Kidney tubule cell (primary cell): ENCODE measurements around the gene EGFL8.

Source experiments
- DNase-seq: peaks from one replicate; pipeline ENCODE4 v3.0.0-alpha.2; 2018; ENCODE audit warnings: low spot score

Gene EGFL8

DNA sequence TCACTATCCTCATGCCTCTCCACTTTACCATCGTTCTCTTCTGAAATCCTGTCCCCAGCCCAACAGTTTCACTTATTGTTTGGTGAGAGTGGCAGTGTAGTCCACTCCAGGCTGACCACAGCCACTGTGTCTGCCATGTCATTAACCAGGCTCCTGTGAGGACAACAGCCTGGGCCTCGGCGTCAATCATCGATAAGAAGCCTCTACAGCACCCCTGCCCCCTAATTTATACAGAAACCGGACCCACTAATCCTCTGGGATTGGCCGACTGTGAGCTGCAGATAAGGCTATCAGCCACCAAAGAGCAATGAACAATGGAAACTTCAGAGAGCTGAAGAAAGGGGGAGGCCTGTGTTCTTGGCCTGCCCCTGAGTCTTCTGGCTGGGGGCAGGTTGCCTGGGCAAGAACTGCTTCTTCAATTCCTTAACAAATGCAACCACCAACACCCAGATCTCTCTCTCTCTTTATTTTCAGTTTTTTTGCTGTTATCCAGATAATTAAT is 3.4 kb downstream of the EGFL8 start:
- DNase-seq = no peak

DNA sequence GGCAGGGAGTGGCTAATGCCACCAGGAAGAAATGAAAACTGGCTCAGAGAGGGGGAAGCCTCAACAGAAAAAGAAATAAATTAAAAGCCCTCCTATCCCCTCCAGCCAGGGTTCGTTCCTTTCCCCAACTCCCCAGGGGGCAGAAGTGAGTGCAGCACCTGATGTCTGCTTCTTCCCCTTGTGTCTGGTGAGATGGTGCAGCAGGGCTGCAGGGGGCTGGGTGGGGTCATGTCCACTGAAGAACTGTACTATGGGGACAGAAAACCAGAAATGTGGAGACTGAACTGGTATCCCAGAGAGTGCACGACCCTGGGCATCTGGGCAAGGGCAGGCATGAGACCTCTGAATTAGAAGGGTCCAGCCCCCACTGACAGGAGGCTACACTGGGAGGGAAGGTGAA is 4.0 kb downstream of the EGFL8 start:
- no peak for DNase-seq

DNA sequence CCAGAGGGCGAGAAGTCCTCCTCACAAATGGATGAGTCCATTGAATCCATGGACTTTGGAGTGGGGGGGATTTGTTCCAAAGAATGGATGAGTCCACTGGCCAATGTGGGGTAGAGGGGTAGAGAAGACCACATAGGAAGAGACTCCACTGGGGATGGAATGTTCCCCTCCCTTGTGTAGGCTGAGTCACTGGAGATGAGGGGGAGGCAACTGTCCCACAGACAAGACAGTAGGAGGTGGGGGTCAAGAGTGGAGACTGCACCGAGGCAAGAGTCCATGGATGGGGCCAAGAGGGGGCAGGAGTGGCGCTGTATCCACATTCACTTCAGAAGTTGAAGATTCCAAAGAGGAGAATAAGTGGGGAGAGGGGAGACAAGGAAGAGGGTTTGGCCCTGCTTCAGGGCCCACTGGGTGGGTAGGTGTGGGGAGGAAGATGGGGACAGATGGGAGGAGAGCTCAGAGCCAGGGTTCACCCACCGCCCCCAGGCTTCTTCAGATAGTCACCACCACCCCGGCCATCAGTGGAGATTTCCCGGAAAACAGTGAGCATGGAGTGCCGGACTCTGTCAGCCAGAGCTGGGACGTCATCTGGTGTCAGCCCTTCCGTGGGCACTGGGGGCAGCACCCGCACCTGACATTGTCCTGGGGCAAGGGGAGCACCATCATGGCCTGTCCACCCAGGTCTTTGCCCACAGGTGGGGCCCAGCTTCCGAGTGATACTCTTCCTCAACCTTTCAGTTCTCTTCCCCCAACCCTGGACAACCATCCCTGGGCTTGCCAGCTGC is 4.6 kb downstream of the EGFL8 start:
- no peak for DNase-seq

DNA sequence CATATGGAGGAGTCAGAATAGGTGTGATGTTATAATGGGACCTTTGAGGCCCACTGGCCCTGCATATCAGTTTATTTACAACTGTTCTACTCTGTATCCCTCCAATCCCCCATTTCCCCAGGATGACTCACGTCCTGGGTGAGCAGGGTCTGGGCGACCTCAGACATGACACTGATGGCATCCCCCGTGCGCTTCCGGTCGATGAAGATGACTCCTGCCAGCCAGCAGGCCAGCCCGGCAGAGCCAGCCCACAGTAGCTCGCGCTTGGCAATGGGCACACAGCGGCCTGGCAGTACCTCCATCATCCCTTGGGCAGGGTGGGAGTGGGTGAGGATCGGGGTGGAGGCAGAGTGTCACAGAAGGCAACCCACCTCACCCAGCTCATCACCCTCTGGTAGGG is 5.9 kb downstream of the EGFL8 start:
- no peak for DNase-seq

DNA sequence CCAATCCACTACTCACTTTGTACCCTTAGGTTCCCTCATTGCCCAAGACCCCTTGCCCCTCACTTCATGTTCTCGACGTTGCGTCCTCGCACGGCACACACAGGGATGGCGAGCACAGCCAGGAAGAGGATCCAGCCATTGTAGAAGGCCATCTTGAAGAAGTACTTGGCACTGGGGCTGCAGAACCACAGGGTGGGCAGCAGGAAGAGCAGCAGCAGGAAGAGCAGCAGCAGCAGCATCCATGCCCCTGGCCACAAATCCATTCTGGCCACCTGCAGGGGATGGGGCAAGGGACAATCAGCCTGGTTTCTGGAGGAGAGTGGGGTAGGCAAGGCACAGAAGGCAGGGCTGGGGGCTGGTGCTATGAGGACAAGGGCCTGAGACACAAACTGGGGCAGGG is 6.8 kb downstream of the EGFL8 start:
- no peak for DNase-seq

DNA sequence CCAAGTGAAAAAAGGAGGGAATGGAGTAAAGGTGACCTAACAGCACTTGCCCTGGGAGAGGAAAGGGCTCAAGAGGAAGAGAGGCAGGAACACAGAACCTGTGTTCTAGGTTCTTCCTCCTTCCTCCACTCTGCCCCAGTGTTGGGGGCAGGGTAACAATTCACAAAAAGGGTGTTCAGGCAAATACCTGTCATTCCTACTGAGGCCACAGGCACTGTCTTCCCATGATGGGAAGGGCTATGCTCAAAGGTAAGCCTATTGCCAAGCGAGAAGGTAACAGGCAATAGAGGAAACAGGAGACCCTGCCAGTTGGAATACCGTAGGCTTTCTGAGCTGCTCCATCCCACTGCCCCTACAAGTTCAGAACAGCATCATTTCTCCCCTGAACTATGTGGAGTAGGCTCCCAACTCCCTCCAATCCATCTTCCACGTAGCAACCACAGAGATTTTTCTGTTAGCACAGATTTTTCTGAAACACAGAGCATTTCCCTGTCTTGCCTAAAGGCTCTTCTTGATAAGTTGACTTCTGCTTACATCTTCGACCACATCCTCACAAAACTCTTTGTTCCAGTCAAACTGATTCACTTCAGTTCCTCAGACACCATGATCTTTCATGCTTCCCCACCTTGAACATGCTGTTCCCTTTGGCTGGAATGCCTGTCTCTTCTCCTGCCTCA is 8.8 kb downstream of the EGFL8 start:
- DNase-seq = no peak

DNA sequence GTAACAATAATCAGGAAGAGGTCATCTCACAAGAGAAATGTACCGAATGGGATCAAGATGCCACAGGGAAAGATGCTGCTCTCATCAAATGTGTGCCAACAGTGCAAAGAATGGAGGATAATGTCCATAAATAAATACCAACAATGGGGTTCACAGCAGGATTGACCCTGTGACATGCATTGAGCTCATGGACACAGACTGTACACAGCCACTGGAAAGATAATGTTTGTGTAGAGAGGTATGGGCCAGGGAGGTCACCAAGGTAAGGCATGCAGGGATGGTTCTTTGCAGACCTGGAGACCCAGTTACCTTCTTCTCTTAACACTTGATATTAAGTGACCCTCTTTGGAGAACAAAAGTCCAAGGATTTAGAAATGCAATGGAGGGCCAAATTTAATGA is 10.0 kb downstream of the EGFL8 start:
- no peak for DNase-seq

DNA sequence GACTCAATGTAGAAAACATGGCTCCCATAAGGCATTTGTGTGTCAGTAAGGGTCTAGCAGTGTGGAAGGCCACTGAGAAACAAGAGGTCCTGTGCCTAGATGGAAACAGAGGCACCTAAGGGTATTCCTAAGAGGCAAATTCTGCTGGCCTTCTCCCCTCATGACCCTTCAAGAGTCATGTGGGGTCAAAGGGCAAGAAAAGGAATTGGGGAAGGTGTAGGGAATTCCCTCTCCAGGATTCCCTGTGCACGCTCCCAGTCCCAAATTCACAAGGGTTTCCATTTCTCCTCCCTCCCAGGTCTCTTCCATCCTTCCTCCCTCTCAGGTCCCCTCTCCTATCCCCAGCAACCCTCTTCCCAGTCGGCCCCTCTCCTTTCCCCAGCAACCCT is 10.9 kb downstream of the EGFL8 start:
- no peak for DNase-seq

DNA sequence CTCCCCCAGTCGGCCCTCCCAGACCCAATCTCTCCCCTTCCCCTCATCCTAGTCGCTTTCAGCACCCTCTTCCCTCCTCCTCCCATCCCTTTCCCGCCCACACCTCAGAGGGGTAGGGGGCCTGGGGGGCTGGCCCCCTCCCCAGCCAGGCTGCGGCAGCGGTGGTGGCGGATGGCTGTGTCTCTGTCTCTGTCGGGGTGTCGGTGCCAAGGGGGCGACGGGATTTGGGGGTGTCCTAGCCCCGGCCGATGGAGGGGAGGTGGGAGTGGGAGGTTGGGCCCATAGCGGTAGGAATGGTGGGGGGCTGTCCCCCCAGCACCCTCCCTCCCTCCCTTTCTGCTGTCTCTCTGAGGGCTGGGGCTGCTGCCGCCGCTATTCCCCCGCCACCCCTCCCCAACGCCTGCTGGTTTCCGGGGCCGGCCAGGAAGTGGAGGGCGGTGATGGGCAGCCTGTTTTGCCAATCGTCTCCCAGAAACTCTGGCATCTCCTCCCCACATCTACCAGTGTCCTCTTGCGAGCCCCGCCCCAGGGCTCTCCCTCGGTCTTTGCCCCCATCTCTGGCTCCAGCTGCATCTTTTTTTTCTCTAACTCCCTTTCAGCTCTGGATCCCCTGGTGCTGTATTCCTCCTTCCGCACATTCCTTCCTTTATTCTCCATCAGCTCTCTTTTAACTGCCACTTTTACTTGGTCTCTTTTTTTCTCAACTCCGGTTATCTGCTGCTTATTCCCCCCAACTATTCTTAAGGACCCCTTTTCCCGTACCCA is 11.5 kb downstream of the EGFL8 start, which contains the start of gene AGPAT1:
TSS of gene AGPAT1 (minus strand) at position 374 of the 765 bp plus-strand sequence. CDS start 4,588 bp downstream, outside the sequence.
- DNase-seq = peak; percentile 94

DNA sequence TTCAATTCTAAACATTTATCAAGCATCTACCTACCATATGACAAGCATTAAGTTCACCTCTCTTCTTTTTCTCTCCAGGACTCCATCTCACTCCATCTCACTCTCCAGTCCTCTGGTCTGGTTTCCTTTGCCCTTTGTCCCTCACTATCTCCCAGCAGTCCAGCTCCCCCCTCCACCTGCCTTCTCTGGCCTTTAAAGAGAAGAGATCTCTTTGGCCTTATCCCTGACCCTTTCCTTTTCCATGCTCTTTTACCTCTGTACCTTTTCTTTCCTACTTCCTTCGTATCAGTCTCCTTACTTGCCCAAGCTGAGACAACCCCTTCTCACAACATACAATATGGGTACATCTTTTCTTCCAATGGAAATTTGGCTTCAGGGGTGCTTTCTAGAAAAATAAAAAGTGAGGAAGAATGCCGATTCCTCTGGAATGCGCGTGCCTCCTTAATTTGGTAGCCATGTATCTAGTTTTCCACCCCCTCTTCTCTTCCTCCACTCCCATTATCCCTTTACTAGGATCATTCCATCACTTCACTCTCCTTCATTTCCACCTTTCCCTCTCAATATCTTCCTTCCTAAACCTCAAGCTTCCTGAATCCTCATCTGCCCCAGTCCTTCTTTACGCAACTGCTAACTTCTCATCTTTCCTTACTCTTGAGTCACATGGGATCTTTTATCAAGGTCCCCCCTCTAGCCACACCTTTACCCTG is 12.2 kb downstream of the EGFL8 start:
- DNase-seq = no peak

DNA sequence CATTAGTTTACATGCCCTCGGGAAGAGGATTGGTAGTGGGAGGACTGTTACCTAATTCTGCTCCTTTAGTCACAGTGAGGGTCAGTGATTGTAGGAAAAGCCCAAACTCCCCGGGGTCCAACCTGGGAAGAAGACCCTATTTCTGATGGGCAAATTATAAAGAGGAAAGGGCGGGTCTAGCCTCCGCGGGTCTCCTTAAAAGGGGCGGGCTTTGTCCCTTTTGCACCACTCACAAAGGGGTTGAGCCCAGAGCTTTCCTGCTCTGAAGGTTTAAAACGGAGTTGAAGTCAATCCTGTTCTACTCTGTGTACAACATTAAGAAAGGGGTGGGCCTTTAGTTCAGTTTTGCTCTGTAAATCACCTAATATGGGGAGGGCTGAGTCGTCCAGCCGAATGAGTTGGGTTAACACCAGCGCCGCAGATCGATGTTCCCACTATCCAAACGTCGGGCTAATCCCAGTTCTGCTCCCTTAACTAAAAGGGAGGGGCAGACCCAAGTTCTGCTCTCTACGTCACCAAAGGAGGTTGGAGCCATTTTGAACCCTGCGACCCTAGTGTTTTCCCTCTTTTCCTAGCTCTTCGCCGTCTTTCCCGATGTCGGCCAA is 12.9 kb downstream of the EGFL8 start:
- peak; percentile 62 for DNase-seq

DNA sequence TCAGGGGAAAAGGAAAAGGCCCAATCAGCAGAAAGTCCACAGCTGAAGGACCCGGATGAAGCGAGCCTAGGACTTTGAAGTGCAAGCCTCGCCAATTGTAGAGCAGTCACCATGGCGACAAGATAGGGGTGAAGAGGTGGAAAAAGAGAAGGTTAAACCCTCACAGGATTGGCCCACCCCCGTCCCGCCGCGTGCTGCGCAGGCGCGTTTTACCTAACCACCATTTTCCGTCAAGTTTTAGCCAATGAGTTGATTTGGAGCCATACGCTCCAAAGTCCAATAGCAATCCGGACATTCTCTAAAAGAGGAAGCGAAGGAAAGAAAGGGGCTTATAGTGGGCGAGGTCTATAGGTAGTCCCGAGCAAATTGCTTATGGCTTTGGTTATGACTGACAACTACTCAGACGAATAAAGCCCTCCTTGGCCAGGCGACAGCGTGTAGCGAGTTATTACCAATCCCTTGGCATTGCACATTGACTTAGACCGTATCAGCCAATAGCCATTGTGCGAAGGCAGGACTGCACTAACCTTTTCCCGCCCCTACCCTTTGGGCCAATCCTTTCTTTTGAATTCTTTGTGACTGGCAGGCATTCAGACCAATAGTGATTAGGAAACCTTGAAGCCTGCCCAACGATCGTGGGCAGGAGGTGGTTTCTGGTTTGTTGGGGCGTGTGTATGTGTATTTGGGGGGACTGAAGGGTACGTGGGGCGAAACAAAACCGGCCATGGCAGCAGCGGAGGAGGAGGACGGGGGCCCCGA is 13.6 kb downstream of the EGFL8 start, which contains the start of gene RNF5:
TSS of gene RNF5 (plus strand) at position 618 of the 759 bp plus-strand sequence. CDS start at position 725, 107 bp downstream.
- peak; percentile 100 for DNase-seq

DNA sequence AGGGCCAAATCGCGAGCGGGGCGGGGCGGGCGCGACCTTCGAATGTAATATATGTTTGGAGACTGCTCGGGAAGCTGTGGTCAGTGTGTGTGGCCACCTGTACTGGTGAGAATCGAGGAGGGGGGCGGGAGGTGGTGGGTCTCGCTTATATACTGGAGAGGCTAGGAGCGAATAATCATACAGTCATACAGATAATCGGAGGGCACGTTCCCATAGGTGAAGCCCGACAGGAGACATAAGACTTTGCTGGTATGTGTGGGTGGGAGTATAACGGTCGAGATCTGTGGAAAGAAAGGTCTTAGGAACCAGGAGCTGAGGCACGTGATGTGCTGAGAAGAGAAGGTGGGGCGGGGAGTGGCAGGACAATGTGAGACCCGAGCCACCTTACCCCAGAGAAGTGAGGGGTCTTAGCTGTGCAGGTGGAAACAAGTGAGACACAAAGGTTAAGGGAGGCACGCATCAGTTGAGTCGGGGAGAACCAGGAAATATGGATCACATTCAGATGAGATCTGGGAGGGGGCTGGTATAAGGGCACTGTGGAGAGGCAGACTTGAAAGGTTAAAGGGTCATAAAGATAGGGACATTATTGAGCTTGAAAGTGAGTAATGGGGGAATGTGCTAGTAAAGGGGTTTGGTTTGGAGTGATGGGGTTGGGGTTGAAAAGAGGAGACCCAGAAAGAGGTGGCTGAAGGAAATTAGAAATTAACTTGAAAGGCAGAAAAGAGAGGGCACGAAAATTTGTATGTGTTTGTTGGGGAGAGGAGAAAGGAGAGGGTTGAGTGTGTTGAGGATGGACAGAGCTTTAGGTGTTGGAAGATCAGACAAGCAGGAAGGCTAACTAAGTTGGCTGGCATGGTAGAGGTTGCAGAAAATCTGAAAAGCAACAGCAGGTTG is 14.4 kb downstream of the EGFL8 start:
- DNase-seq = peak; percentile 27

DNA sequence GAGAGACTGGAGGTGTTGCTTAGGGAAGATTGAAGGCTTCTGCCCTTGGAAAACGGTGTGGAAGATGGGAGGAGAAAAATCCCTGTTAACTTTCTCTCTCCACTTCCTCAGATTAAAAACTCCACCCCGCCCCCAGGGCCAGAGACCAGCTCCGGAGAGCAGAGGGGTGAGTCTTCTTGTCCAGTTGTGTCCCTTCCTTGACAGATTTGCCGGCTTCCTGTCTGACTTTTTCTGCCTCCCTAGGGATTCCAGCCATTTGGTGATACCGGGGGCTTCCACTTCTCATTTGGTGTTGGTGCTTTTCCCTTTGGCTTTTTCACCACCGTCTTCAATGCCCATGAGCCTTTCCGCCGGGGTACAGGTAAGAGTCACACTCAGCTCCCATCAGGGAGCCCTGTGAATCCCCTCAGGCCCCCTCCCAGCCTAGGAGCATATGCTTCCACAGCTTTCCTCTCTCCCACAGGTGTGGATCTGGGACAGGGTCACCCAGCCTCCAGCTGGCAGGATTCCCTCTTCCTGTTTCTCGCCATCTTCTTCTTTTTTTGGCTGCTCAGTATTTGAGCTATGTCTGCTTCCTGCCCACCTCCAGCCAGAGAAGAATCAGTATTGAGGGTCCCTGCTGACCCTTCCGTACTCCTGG is 15.5 kb downstream of the EGFL8 start:
- no peak for DNase-seq

DNA sequence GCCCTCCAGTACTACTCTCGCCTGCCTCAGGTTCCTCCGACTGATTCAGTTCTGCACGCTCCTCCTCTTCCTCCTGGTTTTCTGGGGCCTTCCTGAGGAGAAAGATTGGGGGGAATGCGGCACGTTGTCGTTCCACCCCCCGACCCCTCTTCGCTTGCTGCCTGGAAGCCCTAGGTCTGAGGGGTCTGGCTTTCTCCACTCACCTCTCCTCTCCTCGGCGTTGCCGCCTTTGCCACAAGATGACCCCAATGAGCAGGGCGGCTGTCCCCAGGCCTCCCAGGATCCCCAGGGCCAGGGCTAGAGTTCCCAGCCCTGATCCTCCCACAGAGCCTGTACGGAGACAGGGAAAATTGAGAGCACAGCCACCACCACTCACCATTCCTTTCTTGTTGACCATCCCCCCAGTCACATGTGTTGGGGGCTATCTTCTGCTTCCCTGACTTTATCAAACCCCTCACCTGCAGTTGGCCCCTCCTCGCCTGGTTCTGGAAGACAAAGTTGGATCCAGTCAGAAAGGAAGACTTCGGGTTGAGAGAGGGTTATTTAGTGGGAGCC is 16.8 kb downstream of the EGFL8 start:
- DNase-seq = no peak

DNA sequence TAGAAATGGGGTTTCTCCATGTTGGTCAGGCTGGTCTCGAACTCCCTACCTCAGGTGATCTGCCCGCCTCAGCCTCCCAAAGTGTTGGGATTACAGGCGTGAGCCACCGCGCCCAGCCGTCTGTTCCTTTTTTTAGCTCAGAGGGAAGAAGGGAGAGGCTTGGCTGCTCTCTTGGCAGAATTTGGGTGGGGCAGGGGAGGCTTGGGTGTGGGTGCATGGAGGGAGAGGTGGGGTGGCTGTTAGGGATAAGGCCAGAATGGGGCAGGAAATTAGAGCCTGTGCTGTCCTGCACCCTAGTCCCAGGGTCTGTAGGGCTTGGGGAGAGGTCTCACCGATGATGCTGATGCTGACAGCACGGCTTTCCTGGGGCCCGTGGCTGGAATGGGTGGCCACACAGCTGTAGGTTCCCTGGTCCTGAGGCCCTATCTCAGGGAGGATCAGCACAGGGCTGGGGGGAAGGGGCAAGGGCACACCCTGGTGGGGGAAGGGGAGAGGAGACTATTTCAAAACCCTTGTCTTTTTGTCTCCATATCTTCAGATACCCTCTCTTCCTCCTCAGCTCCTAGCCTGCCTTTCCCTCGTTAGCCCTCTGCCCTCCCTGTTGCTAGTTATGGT is 17.6 kb downstream of the EGFL8 start:
- no peak for DNase-seq

DNA sequence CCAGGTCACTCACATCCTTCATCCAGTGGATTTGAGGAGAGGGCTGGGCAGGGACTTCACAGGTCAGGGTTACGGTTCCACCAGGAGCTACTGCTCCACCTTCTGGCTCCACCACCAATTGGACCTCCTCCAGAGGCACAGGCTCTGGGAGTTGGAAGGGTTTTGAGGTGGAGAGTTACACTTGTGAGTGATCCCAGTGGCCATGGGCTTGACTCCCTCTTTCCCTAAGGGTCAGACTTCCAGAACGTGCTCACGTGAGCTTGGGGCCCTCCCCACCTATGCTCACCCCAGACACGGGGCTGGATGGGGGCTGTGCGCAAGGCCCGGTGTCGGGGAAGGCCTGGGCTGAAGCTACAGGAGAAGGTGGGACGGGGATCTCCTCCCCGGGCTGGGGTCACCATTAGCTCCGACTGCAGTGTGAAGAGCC is 18.2 kb downstream of the EGFL8 start:
- DNase-seq = no peak

DNA sequence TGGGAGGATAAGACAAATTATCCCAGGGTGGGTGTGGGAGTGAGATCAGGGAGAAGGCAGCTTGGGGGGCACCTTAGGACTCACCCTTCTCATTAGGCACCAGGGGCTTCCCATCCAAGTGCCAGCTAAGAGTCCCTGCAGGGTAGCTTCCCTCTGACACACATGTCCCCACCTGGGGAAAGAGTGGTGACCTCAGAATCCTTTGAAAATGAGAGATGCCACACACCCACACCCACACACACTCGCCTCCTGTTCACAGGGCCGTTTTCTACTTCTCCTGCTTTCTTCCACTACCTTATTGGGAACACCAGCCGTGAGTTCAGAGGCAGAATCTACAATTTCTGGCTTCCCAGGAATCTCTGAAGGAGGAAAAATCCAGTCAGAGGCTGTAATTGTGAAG is 18.6 kb downstream of the EGFL8 start:
- DNase-seq = no peak
